CD4-positive, alpha-beta memory T cell (primary cell): ENCODE data around the gene HS2ST1. TPM values are rescaled to one million over a fixed set of nuclear protein-coding genes. Genes with fewer than 3 reads are reported as not detected.

ENCODE experiments used
- CTCF ChIA-PET: fragments of 350-600 bp; sonication (Branson Sonifier 250); formaldehyde crosslinking; loops from one replicate; lab custom pipeline; 2021; ENCODE audit warnings: inconsistent platforms; ENCODE audit not compliant: partially characterized antibody; lab: Charles Lee
- POLR2A ChIA-PET: fragments of 350-600 bp; sonication (Branson Sonifier 250); formaldehyde crosslinking; loops from one replicate; lab custom pipeline; 2021; ENCODE audit not compliant: partially characterized antibody; lab: Charles Lee
- DNase-seq, 5 donors: peaks; one replicate each; pipeline versions ENCODE4 v3.0.0 to v3.0.0-alpha.2; 2020 to 2022; ENCODE audit warnings: mixed read lengths in 1 of 5
- H3K27ac ChIP-seq: one replicate; pipeline ENCODE4 v1.7.0; 2013; ENCODE audit warnings: low read depth, low read length
- H3K27me3 ChIP-seq: 2 replicates; pipeline ENCODE4 v1.7.0; 2013; ENCODE audit warnings: mild to moderate bottlenecking, low read length, moderate library complexity; ENCODE audit not compliant: insufficient read depth
- H3K36me3 ChIP-seq: 2 replicates; pipeline ENCODE4 v1.7.0; 2013; ENCODE audit warnings: mild to moderate bottlenecking, low read length, moderate library complexity; ENCODE audit not compliant: insufficient read depth
- H3K4me1 ChIP-seq: 2 replicates; pipeline ENCODE4 v1.7.0; 2013; ENCODE audit warnings: mild to moderate bottlenecking, low read length, moderate library complexity; ENCODE audit not compliant: insufficient read depth
- H3K4me3 ChIP-seq, 2 donors: one replicate each; pipeline ENCODE4 v1.7.0; 2013; ENCODE audit warnings: low read length in 2 of 2, mild to moderate bottlenecking in 1 of 2
- H3K9me3 ChIP-seq, 2 donors: one replicate each; pipeline ENCODE4 v1.7.0; 2013; ENCODE audit warnings: low read length in 2 of 2, control low read depth in 1 of 2; ENCODE audit not compliant: control insufficient read depth in 1 of 2
- H3K27ac Mint-ChIP-seq, 7 donors: one replicate each; pipeline ENCODE4 v1.8.0; 2020 to 2021; ENCODE audit warnings: mixed read lengths in 7 of 7, mild to moderate bottlenecking in 6 of 7, inconsistent platforms in 3 of 7, moderate library complexity in 3 of 7
- H3K27me3 Mint-ChIP-seq, 2 donors: one replicate each; pipeline ENCODE4 v1.8.0; 2020 to 2021; ENCODE audit warnings: mixed read lengths in 2 of 2
- H3K36me3 Mint-ChIP-seq, 2 donors: one replicate each; pipeline ENCODE4 v1.8.0; 2020 to 2021; ENCODE audit warnings: mixed read lengths in 2 of 2, inconsistent platforms in 1 of 2, mild to moderate bottlenecking in 1 of 2
- H3K4me1 Mint-ChIP-seq, 4 donors: one replicate each; pipeline ENCODE4 v1.8.0; 2020 to 2021; ENCODE audit warnings: mixed read lengths in 4 of 4, mild to moderate bottlenecking in 1 of 4
- H3K4me3 Mint-ChIP-seq, 8 donors: one replicate each; pipeline ENCODE4 v1.8.0; 2020 to 2021; ENCODE audit warnings: mixed read lengths in 8 of 8, mild to moderate bottlenecking in 7 of 8, moderate library complexity in 6 of 8, inconsistent platforms in 3 of 8
- H3K9me3 Mint-ChIP-seq, 8 donors: one replicate each; pipeline ENCODE4 v1.8.0; 2020 to 2021; ENCODE audit warnings: mixed read lengths in 8 of 8, mild to moderate bottlenecking in 5 of 8, inconsistent platforms in 3 of 8, moderate library complexity in 1 of 8
- intact Hi-C: fragments of 100-400 bp; cut with micrococcal nuclease; formaldehyde crosslinking; loops from one replicate; pipeline ENCODE4 v1.15.1; 2023
- polyA plus RNA-seq, 2 donors: library from polyadenylated mRNA; unstranded; fragments of 300-500 nt; fragmentation: Illumina TruSeq; gene quantifications; one replicate each; pipeline ENCODE4 v1.2.3, GENCODE V29; 2021
- total RNA-seq, 2 experiments: library from RNA; stranded (reverse); gene quantifications; one replicate each; pipeline ENCODE4 v1.2.3, GENCODE V29; 2021

The HS2ST1 gene
- total and polyA plus RNA-seq, 4 experiments from 2014 or later = 5.4 to 15.8 (median 11.2) TPM

GRCh38 chr1:87111659-87112371, 197.4 kb downstream of the HS2ST1 start:
- no peaks in the 10 kb centered on the region for H3K4me1 ChIP-seq
- no peaks in the 10 kb centered on the region for H3K36me3 Mint-ChIP-seq
- ChIA-PET CTCF (interaction anchor here (1.0 kb wide), 1 partner anchor 19 kb away, joined by 3 read pairs; no protein-coding TSS in a partner anchor), POLR2A (no interaction called here)
- H3K27ac Mint-ChIP-seq = no peak overlapping the region
- no peaks in the 10 kb centered on the region for H3K27me3 ChIP-seq
- H3K4me3 ChIP-seq = no peak overlapping the region
- H3K4me1 Mint-ChIP-seq = peaks cover 0 to 2% (median 0%) of the 10 kb centered on the region in 4 donors
- no peak for DNase-seq
- no peak overlapping the region for H3K4me3 Mint-ChIP-seq
- H3K9me3 Mint-ChIP-seq = peaks cover 0 to 2% (median 0%) of the 10 kb centered on the region in 8 donors
- intact Hi-C loops = no loop called here
- H3K9me3 ChIP-seq = no peaks in the 10 kb centered on the region
- H3K27me3 Mint-ChIP-seq = no peaks in the 10 kb centered on the region
- no peak overlapping the region for H3K27ac ChIP-seq
- H3K36me3 ChIP-seq = no peaks in the 10 kb centered on the region

- ChIA-PET CTCF (interaction anchor here (0.9 kb wide), 1 partner anchor 15 kb away, joined by 3 read pairs; no protein-coding TSS in a partner anchor), POLR2A (no interaction called here)
- Mint-ChIP-seq H3K36me3 (no peaks in the 10 kb centered on the region), H3K4me1 (peaks cover 0 to 2% (median 0%) of the 10 kb centered on the region in 4 donors), H3K9me3 (peaks cover 0 to 2% (median 0%) of the 10 kb centered on the region in 8 donors), H3K27ac (no peak overlapping the region), H3K4me3 (no peak overlapping the region), H3K27me3 (no peaks in the 10 kb centered on the region)
- intact Hi-C loops = no loop called here
- Histone ChIP-seq H3K4me1 (no peaks in the 10 kb centered on the region), H3K27me3 (no peaks in the 10 kb centered on the region), H3K9me3 (no peaks in the 10 kb centered on the region), H3K27ac (no peak overlapping the region), H3K36me3 (no peaks in the 10 kb centered on the region), H3K4me3 (no peak overlapping the region)
- no peak for DNase-seq
Observed at GRCh38 chr1:87113313-87113712, 198.9 kb downstream of the HS2ST1 start.

- Histone ChIP-seq H3K27me3 (no peaks in the 10 kb centered on the region), H3K4me3 (no peak overlapping the region), H3K9me3 (no peaks in the 10 kb centered on the region), H3K4me1 (no peaks in the 10 kb centered on the region), H3K27ac (no peak overlapping the region), H3K36me3 (no peaks in the 10 kb centered on the region)
- Mint-ChIP-seq H3K27me3 (no peaks in the 10 kb centered on the region), H3K4me1 (no peaks in the 10 kb centered on the region), H3K27ac (peak overlapping the region in 2 of 7 donors; percentile 39 to 48), H3K36me3 (no peaks in the 10 kb centered on the region), H3K9me3 (peaks cover 0 to 2% (median 0%) of the 10 kb centered on the region in 8 donors), H3K4me3 (no peak overlapping the region)
- DNase-seq = no peak
- ChIA-PET POLR2A (no interaction called here), CTCF (interaction anchor here (3.4 kb wide), 1 partner anchor 15 kb away, joined by 23 read pairs; no protein-coding TSS in a partner anchor)
- intact Hi-C loops = no loop called here
Observed at GRCh38 chr1:87115317-87115890, 201.0 kb downstream of the HS2ST1 start.

GRCh38 chr1:87115891-87116290, 201.5 kb downstream of the HS2ST1 start:
- POLR2A ChIA-PET = no interaction called here
- Histone ChIP-seq H3K4me3 (no peak overlapping the region), H3K27ac (no peak overlapping the region), H3K9me3 (no peaks in the 10 kb centered on the region), H3K4me1 (no peaks in the 10 kb centered on the region), H3K36me3 (no peaks in the 10 kb centered on the region), H3K27me3 (no peaks in the 10 kb centered on the region)
- Mint-ChIP-seq H3K36me3 (no peaks in the 10 kb centered on the region), H3K9me3 (peaks cover 0 to 2% (median 0%) of the 10 kb centered on the region in 8 donors), H3K4me1 (no peaks in the 10 kb centered on the region), H3K27ac (no peak overlapping the region), H3K4me3 (no peak overlapping the region), H3K27me3 (no peaks in the 10 kb centered on the region)
- CTCF ChIA-PET = interaction anchor here (3.4 kb wide), 1 partner anchor 14 kb away, joined by 23 read pairs; no protein-coding TSS in a partner anchor
- intact Hi-C loops = no loop called here
- no peak for DNase-seq

- POLR2A ChIA-PET = no interaction called here
Observed at GRCh38 chr1:87117761-87118368, 203.4 kb downstream of the HS2ST1 start.

GRCh38 chr1:87119541-87120140, 205.2 kb downstream of the HS2ST1 start:
- H3K4me3 ChIP-seq = no peak overlapping the region
- H3K27ac ChIP-seq = no peak overlapping the region
- Mint-ChIP-seq H3K27me3 (peaks cover 2 to 4% of the 10 kb centered on the region in 2 donors), H3K9me3 (peaks cover 0 to 3% (median 0%) of the 10 kb centered on the region in 8 donors), H3K36me3 (no peaks in the 10 kb centered on the region), H3K4me1 (no peaks in the 10 kb centered on the region), H3K4me3 (no peak overlapping the region), H3K27ac (no peak overlapping the region)
- H3K36me3 ChIP-seq = no peaks in the 10 kb centered on the region
- H3K4me1 ChIP-seq = no peaks in the 10 kb centered on the region
- ChIA-PET POLR2A (interaction anchor here (0.6 kb wide), 1 partner anchor 24 kb away, joined by 3 read pairs; no protein-coding TSS in a partner anchor), CTCF (no interaction called here)
- intact Hi-C loops = no loop called here
- DNase-seq = no peak
- no peaks in the 10 kb centered on the region for H3K27me3 ChIP-seq
- H3K9me3 ChIP-seq = no peaks in the 10 kb centered on the region

More at GRCh38 chr1:87117761-87118368, 203.4 kb downstream of the HS2ST1 start:
- Histone ChIP-seq H3K36me3 (no peaks in the 10 kb centered on the region), H3K27me3 (no peaks in the 10 kb centered on the region), H3K4me1 (no peaks in the 10 kb centered on the region), H3K27ac (no peak overlapping the region), H3K4me3 (no peak overlapping the region), H3K9me3 (no peaks in the 10 kb centered on the region)
- no peak for DNase-seq
- Mint-ChIP-seq H3K4me3 (no peak overlapping the region), H3K9me3 (peaks cover 0 to 2% (median 0%) of the 10 kb centered on the region in 8 donors), H3K27ac (no peak overlapping the region), H3K36me3 (no peaks in the 10 kb centered on the region), H3K27me3 (no peaks in the 10 kb centered on the region), H3K4me1 (no peaks in the 10 kb centered on the region)
- intact Hi-C loops = no loop called here
- CTCF ChIA-PET = interaction anchor here (0.6 to 3.4 kb wide), 2 partner anchors 9 to 12 kb away, joined by 3 to 23 read pairs; no protein-coding TSS in a partner anchor

GRCh38 chr1:87120779-87121178, 206.3 kb downstream of the HS2ST1 start:
- H3K4me3 ChIP-seq = no peak overlapping the region
- no peak for DNase-seq
- H3K27ac ChIP-seq = no peak overlapping the region
- H3K36me3 ChIP-seq = no peaks in the 10 kb centered on the region
- ChIA-PET CTCF (no interaction called here), POLR2A (no interaction called here)
- H3K36me3 Mint-ChIP-seq = no peaks in the 10 kb centered on the region
- H3K27ac Mint-ChIP-seq = peak overlapping the region in 1 of 7 donors; percentile 77
- intact Hi-C loops = no loop called here
- no peaks in the 10 kb centered on the region for H3K9me3 ChIP-seq
- no peaks in the 10 kb centered on the region for H3K4me1 Mint-ChIP-seq
- no peaks in the 10 kb centered on the region for H3K27me3 ChIP-seq
- H3K27me3 Mint-ChIP-seq = peaks cover 2 to 4% of the 10 kb centered on the region in 2 donors
- H3K4me1 ChIP-seq = no peaks in the 10 kb centered on the region
- H3K4me3 Mint-ChIP-seq = no peak overlapping the region
- H3K9me3 Mint-ChIP-seq = peaks cover 0 to 3% (median 0%) of the 10 kb centered on the region in 8 donors
